ENCODE results near the gene GET3. TPM values are rescaled to one million over a fixed set of nuclear protein-coding genes. Genes with fewer than 3 reads are reported as not detected.
"Not testable (repeated sequence)": the region's sequence is repeated elsewhere in the genome, so short reads cannot be mapped to it uniquely, and the experiment has no call there.

GET3 gene
- polyA plus RNA-seq, 1 of the 3 experiments (the other 2 are of a cell fraction): 264 TPM

- ChIA-PET CTCF (interaction anchor here (0.6 to 17.1 kb wide), 15 partner anchors 9 to 308 kb away, joined by 3 to 447 read pairs (median 9); partner anchors contain the start of genes DNASE2, GET3, HOOK2 and RNASEH2A), POLR2A (interaction anchor here (2.3 kb wide), 1 partner anchor 19 kb away, joined by 22 read pairs; no protein-coding TSS in a partner anchor)
- H3K27me3 ChIP-seq (ENCODE audit: insufficient read depth): no peaks in the 10 kb centered on the region
- H3K79me2 ChIP-seq (ENCODE audit: insufficient read depth): peaks cover 21% of the 10 kb centered on the region
- peaks cover 9 to 25% of the 10 kb centered on the region in 2 experiments; a peak in 1 of 4 replicates for H3K4me1 ChIP-seq (ENCODE audit: control insufficient read depth in 1 of 2, insufficient read depth in 2 of 2, low read depth in 1 of 2, low read length in 1 of 2)
- no peak overlapping the region for H2AFZ ChIP-seq (ENCODE audit: low read depth)
- DNase-seq: no peak
- H3K9ac ChIP-seq: no peak overlapping the region
- H3K4me2 ChIP-seq: no peak overlapping the region
- TF ChIP-seq ELF1 (IDR thresholded peaks at IDR 0.05): no peak
- no peak for TF ChIP-seq FOXM1 (IDR thresholded peaks at IDR 0.05; ENCODE audit: low read depth)
- no peak for TF ChIP-seq EZH2phosphoT487 (IDR thresholded peaks at IDR 0.05; ENCODE audit: borderline replicate concordance, low read depth)
- no peak for TF ChIP-seq USF2 (IDR thresholded peaks at IDR 0.05; ENCODE audit: borderline replicate concordance, low read depth, low read length)
- no peak for TF ChIP-seq PBX3 (IDR thresholded peaks at IDR 0.05)
- no peak for TF ChIP-seq IRF3 (IDR thresholded peaks at IDR 0.05; ENCODE audit: low read depth, low read length)
- no peak for TF ChIP-seq RXRA (IDR thresholded peaks at IDR 0.05; ENCODE audit: borderline replicate concordance, low read depth)
- no peak for TF ChIP-seq TCF12 (IDR thresholded peaks at IDR 0.05)
- TF ChIP-seq TAF1 (IDR thresholded peaks at IDR 0.05; ENCODE audit: borderline replicate concordance, low read depth, low read length): no peak
- TF ChIP-seq MAX (IDR thresholded peaks at IDR 0.05; ENCODE audit: low read depth): no peak
- no peak for TF ChIP-seq GATA2 (CRISPR knock-in tag; IDR thresholded peaks at IDR 0.05)
- no peak for TF ChIP-seq MEF2A (IDR thresholded peaks at IDR 0.05; ENCODE audit: borderline replicate concordance, low read depth)
- no peak overlapping the region for H3K4me3 ChIP-seq (ENCODE audit: low read depth in 2 of 2, low read length in 1 of 2)
- WGBS (ENCODE audit: low lambda C conversion rate): 92% methylated on average over 6 of the region's 6 CpGs
- no peak overlapping the region for H3K27ac ChIP-seq (ENCODE audit: low read depth in 2 of 2, low read length in 1 of 2)
- H3K9me2 ChIP-seq: no peaks in the 10 kb centered on the region
- H3K36me3 ChIP-seq (replicated peaks in 1 of 2; ENCODE audit: control insufficient read depth in 1 of 2, insufficient read depth in 2 of 2, low read length in 1 of 2): peaks cover 8 to 10% of the 10 kb centered on the region in 2 experiments
- peaks cover 33% of the 10 kb centered on the region for H3F3A ChIP-seq (replicated peaks; ENCODE audit: insufficient read depth)
- peaks cover 10% of the 10 kb centered on the region for H4K20me1 ChIP-seq (ENCODE audit: insufficient read depth)
- no peaks in the 10 kb centered on the region for H3K9me3 ChIP-seq
Observed at GRCh38 chr19:12797141-12797587, 59.9 kb downstream of the GET3 start.

- H3K9ac ChIP-seq; DNase-seq; H3K4me2 ChIP-seq; H2AFZ ChIP-seq (ENCODE audit: low read depth); H3K9me2 ChIP-seq; H4K20me1 ChIP-seq (ENCODE audit: insufficient read depth); H3K27me3 ChIP-seq (ENCODE audit: insufficient read depth); H3K36me3 ChIP-seq (replicated peaks in 1 of 2; ENCODE audit: control insufficient read depth in 1 of 2, insufficient read depth in 2 of 2, low read length in 1 of 2); H3K9me3 ChIP-seq; H3K4me3 ChIP-seq (ENCODE audit: low read depth in 2 of 2, low read length in 1 of 2); POLR2A ChIA-PET; H3K27ac ChIP-seq (ENCODE audit: low read depth in 2 of 2, low read length in 1 of 2): not testable (repeated sequence)
- Histone ChIP-seq H3F3A (replicated peaks; ENCODE audit: insufficient read depth) (peaks cover 33% of the 10 kb centered on the region), H3K79me2 (ENCODE audit: insufficient read depth) (peaks cover 17% of the 10 kb centered on the region), H3K4me1 (ENCODE audit: control insufficient read depth in 1 of 2, insufficient read depth in 2 of 2, low read depth in 1 of 2, low read length in 1 of 2) (peaks cover 9 to 29% of the 10 kb centered on the region in 2 experiments; a peak in 1 of 4 replicates)
- 95% methylated on average over 7 of the region's 7 CpGs for WGBS (ENCODE audit: low lambda C conversion rate)
- CTCF ChIA-PET: interaction anchor here (2.2 to 17.1 kb wide), 4 partner anchors 20 to 49 kb away, joined by 4 to 447 read pairs (median 181); partner anchors contain the start of gene HOOK2
Observed at GRCh38 chr19:12797607-12798006, 60.3 kb downstream of the GET3 start.

Small RNAs within 50 kb of the gene (small RNA-seq; reads per million reads assigned to genes)
- gene MIR5684: 0 to 0.52 (median 0) reads per million in 7 experiments
- gene SNORD41: 2.0 to 26.4 (median 7.3) reads per million in 7 experiments

Other genes with a start within 250 kb of the GET3 start
- gene ZNF564, start 186.0 kb upstream of the GET3 start, polyA plus RNA-seq (2012; rRNA removed): 1.3 TPM in 2 replicates
- gene ZNF490, start 126.7 kb upstream of the GET3 start, polyA plus RNA-seq (2012; rRNA removed): 1.3 TPM in 2 replicates
- 8.9 and 9.3 TPM in 2 replicates for gene ZNF791, start 126.6 kb upstream of the GET3 start, polyA plus RNA-seq (2012; rRNA removed)
- 43.2 and 47.0 TPM in 2 replicates for gene MAN2B1, start 70.8 kb upstream of the GET3 start, polyA plus RNA-seq (2012; rRNA removed)
- 12.8 and 18.2 TPM in 2 replicates for gene WDR83, start 70.7 kb upstream of the GET3 start, polyA plus RNA-seq (2012; rRNA removed)
- gene DHPS, start 55.6 kb upstream of the GET3 start, polyA plus RNA-seq (2012; rRNA removed): 179 and 192 TPM in 2 replicates
- gene GNG14, start 49.5 kb upstream of the GET3 start, polyA plus RNA-seq (2012; rRNA removed): not detected in 2 replicates
- gene FBXW9, start 40.9 kb upstream of the GET3 start, polyA plus RNA-seq (2012; rRNA removed): 25.9 and 26.6 TPM in 2 replicates
- 82.4 and 112 TPM in 2 replicates for gene TNPO2, start 13.6 kb upstream of the GET3 start, polyA plus RNA-seq (2012; rRNA removed)
- gene TRIR, start 2.8 kb upstream of the GET3 start, polyA plus RNA-seq (2012; rRNA removed): 294 and 466 TPM in 2 replicates
- gene BEST2, start 14.3 kb downstream of the GET3 start, polyA plus RNA-seq (2012; rRNA removed): not detected in 2 replicates
- 23.9 and 33.0 TPM in 2 replicates for gene HOOK2, start 38.1 kb downstream of the GET3 start, polyA plus RNA-seq (2012; rRNA removed)
- gene JUNB, start 54.0 kb downstream of the GET3 start, polyA plus RNA-seq (2012; rRNA removed): 165 and 224 TPM in 2 replicates
- gene PRDX2, start 64.3 kb downstream of the GET3 start, polyA plus RNA-seq (2012; rRNA removed): 215 and 341 TPM in 2 replicates
- not detected in 2 replicates for gene THSD8, start 64.6 kb downstream of the GET3 start, polyA plus RNA-seq (2012; rRNA removed)
- 35.2 and 48.1 TPM in 2 replicates for gene RNASEH2A, start 69.1 kb downstream of the GET3 start, polyA plus RNA-seq (2012; rRNA removed)
- 0.47 and 0.72 TPM in 2 replicates for gene RTBDN, start 97.1 kb downstream of the GET3 start, polyA plus RNA-seq (2012; rRNA removed)
- gene MAST1, start 101.0 kb downstream of the GET3 start, polyA plus RNA-seq (2012; rRNA removed): 4.3 and 9.7 TPM in 2 replicates
- gene DNASE2, start 144.0 kb downstream of the GET3 start, polyA plus RNA-seq (2012; rRNA removed): 29.8 and 40.7 TPM in 2 replicates
- not detected in 2 replicates for gene KLF1, start 149.7 kb downstream of the GET3 start, polyA plus RNA-seq (2012; rRNA removed)
- 29.4 and 36.6 TPM in 2 replicates for gene GCDH, start 153.7 kb downstream of the GET3 start, polyA plus RNA-seq (2012; rRNA removed)
- 0.44 and 1.1 TPM in 2 replicates for gene SYCE2, start 181.8 kb downstream of the GET3 start, polyA plus RNA-seq (2012; rRNA removed)
- gene FARSA, start 196.2 kb downstream of the GET3 start, polyA plus RNA-seq (2012; rRNA removed): 56.8 and 170 TPM in 2 replicates
- 1,316 and 1,334 TPM in 2 replicates for gene CALR, start 201.1 kb downstream of the GET3 start, polyA plus RNA-seq (2012; rRNA removed)
- 60.4 and 116 TPM in 2 replicates for gene RAD23A, start 208.4 kb downstream of the GET3 start, polyA plus RNA-seq (2012; rRNA removed)
- gene GADD45GIP1, start 219.7 kb downstream of the GET3 start, polyA plus RNA-seq (2012; rRNA removed): 65.7 and 91.8 TPM in 2 replicates
- 1.0 and 1.6 TPM in 2 replicates for gene DAND5, start 232.1 kb downstream of the GET3 start, polyA plus RNA-seq (2012; rRNA removed)